Right kidney (tissue), 1 donor: ENCODE measurements around the gene VSTM2L.
A peak's percentile ranks its signal among the peaks of the same experiment; 100 is the strongest.

Experiments used
- DNase-seq: peaks from one replicate; pipeline ENCODE4 v3.0.0-alpha.2; 2016

Gene VSTM2L

GRCh38 chr20:37878835-37879599 lies 23.9 kb upstream of the VSTM2L start:
- no peak for DNase-seq

GRCh38 chr20:37879843-37880242 lies 23.1 kb upstream of the VSTM2L start:
- no peak for DNase-seq

- peak; percentile 37 for DNase-seq
Measured at GRCh38 chr20:37880726-37881591, 22.0 kb upstream of the VSTM2L start.

GRCh38 chr20:37881601-37882343 lies 21.2 kb upstream of the VSTM2L start:
- DNase-seq, result no peak

GRCh38 chr20:37882961-37883712 lies 19.8 kb upstream of the VSTM2L start:
- no peak for DNase-seq

GRCh38 chr20:37885042-37885441 lies 17.9 kb upstream of the VSTM2L start:
- no peak for DNase-seq

- no peak for DNase-seq
Measured at GRCh38 chr20:37885593-37886503, 17.1 kb upstream of the VSTM2L start.

GRCh38 chr20:37886851-37887297 lies 16.1 kb upstream of the VSTM2L start:
- no peak for DNase-seq

- no peak for DNase-seq
Measured at GRCh38 chr20:37888641-37889040, 14.3 kb upstream of the VSTM2L start.

- DNase-seq, result no peak
Measured at GRCh38 chr20:37890108-37890507, 12.8 kb upstream of the VSTM2L start.

GRCh38 chr20:37890643-37891042 lies 12.3 kb upstream of the VSTM2L start:
- no peak for DNase-seq

- no peak for DNase-seq
Measured at GRCh38 chr20:37892001-37892400, 10.9 kb upstream of the VSTM2L start.

- no peak for DNase-seq
Measured at GRCh38 chr20:37893566-37894241, 9.2 kb upstream of the VSTM2L start.

- no peak for DNase-seq
Measured at GRCh38 chr20:37894454-37894853, 8.5 kb upstream of the VSTM2L start.

- no peak for DNase-seq
Measured at GRCh38 chr20:37895166-37895565, 7.8 kb upstream of the VSTM2L start.

GRCh38 chr20:37896932-37897548 lies 5.9 kb upstream of the VSTM2L start:
- DNase-seq, result no peak

GRCh38 chr20:37898233-37899104 lies 4.5 kb upstream of the VSTM2L start:
- DNase-seq, result no peak

- DNase-seq, result no peak
Measured at GRCh38 chr20:37899105-37900045, 3.6 kb upstream of the VSTM2L start.
